Measurements from ENCODE around the gene CDKN2B-AS1. TPM values are rescaled to one million over a fixed set of nuclear protein-coding genes. Genes with fewer than 3 reads are reported as not detected.

Gene CDKN2B-AS1
- total and polyA plus RNA-seq, 2 experiments from 2014 or later, result 0.61 to 4.1 TPM

DNA sequence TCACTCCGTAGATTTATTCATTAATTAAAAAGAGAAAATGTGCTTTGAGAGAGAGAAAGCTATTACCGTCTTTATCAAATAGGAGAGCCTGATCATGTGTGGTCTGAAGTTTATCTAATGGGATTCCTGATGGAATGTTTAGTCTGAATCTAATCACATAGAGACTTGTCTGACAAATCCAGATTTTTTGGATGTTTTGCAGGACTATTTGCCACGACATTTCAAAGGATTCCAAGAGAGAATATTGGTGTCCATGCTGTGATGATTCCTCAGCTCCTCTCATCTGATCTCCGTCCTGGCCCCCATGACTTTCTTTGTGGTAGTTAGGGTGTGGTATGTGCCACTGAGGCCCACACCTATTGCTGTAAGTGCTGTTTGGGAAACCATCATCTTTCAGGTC, 34.6 kb downstream of the CDKN2B-AS1 start:
- H2AFZ ChIP-seq, result no peak overlapping the region
- H3K27me3 ChIP-seq (replicated peaks; ENCODE audit: insufficient read depth), result no peaks in the 10 kb centered on the region
- no peaks in the 10 kb centered on the region for H3K9me3 ChIP-seq (ENCODE audit: low read depth)
- H3F3A ChIP-seq (ENCODE audit: insufficient read depth), result peaks cover 16% of the 10 kb centered on the region
- in situ Hi-C loops (cut with MboI), result loop anchor here (10.0 kb wide), 1 partner anchor 206 kb away; no protein-coding TSS in a partner anchor
- no peak overlapping the region for H3K4me3 ChIP-seq
- peaks cover 13% of the 10 kb centered on the region for H3K4me1 ChIP-seq (ENCODE audit: insufficient read depth)
- TF ChIP-seq EZH2 (IDR thresholded peaks at IDR 0.05; ENCODE audit: insufficient read depth, poor library complexity, severe bottlenecking) (no peak), EZH2phosphoT487 (IDR thresholded peaks at IDR 0.05; ENCODE audit: insufficient read depth, low read depth) (no peak)
- DNase-seq, result no peak
- H3K9ac ChIP-seq, result no peak overlapping the region
- no peaks in the 10 kb centered on the region for H3K36me3 ChIP-seq (ENCODE audit: low read depth)
- H3K9me2 ChIP-seq (ENCODE audit: insufficient read depth), result no peaks in the 10 kb centered on the region
- no peak overlapping the region for H3K27ac ChIP-seq
- H3K79me2 ChIP-seq (ENCODE audit: insufficient read depth), result no peaks in the 10 kb centered on the region
- H4K20me1 ChIP-seq (ENCODE audit: insufficient read depth), result no peaks in the 10 kb centered on the region
- 76% methylated on average over 4 of the region's 4 CpGs for WGBS, 2 experiments (ENCODE audit: low coverage in 1 of 2, low lambda C conversion rate in 2 of 2, missing lambda C conversion rate in 2 of 2)
- H3K4me2 ChIP-seq (ENCODE audit: unreplicated experiment), result no peak overlapping the region

DNA sequence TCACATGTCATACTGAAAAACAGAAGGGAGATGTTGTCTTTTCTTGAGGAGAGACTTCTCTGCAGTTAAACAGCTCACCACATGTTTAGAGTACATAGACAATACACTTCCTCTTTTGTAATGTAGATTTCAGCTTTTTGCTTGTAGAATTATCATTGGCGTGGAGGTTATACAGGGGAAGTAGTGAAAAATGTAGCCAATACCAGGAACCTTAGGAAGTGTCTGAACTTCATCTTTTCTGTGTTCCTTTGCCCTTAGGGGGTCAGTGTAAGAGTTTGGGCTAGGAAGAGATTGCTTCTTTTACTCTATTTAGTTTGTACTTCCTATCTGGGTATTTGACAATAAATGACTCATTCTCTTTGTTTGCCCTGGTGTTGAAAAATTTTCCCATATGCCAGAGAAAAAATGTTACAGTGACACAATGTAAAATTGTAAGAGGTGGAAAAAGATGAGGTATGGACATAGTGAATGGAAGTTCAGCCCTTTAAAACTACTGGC, 35.6 kb downstream of the CDKN2B-AS1 start:
- H4K20me1 ChIP-seq (ENCODE audit: insufficient read depth), result no peaks in the 10 kb centered on the region
- peaks cover 13% of the 10 kb centered on the region for H3K4me1 ChIP-seq (ENCODE audit: insufficient read depth)
- peaks cover 16% of the 10 kb centered on the region for H3F3A ChIP-seq (ENCODE audit: insufficient read depth)
- no peaks in the 10 kb centered on the region for H3K9me3 ChIP-seq (ENCODE audit: low read depth)
- TF ChIP-seq EZH2 (IDR thresholded peaks at IDR 0.05; ENCODE audit: insufficient read depth, poor library complexity, severe bottlenecking) (no peak), EZH2phosphoT487 (IDR thresholded peaks at IDR 0.05; ENCODE audit: insufficient read depth, low read depth) (no peak)
- in situ Hi-C loops (cut with MboI), result no loop called here
- H3K79me2 ChIP-seq (ENCODE audit: insufficient read depth), result no peaks in the 10 kb centered on the region
- H3K27ac ChIP-seq, result peak overlapping the region; percentile 77
- WGBS, 2 experiments (ENCODE audit: low coverage in 1 of 2, low lambda C conversion rate in 2 of 2, missing lambda C conversion rate in 2 of 2), result 39 to 42% methylated on average over 1 of the region's 1 CpG
- 0 out of 2 replicates have a peak overlapping the region, but pooled peaks have one; percentile 12 for H3K4me3 ChIP-seq
- peak overlapping the region; percentile 42 for H3K4me2 ChIP-seq (ENCODE audit: unreplicated experiment)
- peak; percentile 84 for DNase-seq
- peak overlapping the region; percentile 73 for H2AFZ ChIP-seq
- H3K9ac ChIP-seq, result peak overlapping the region; percentile 41
- H3K27me3 ChIP-seq (replicated peaks; ENCODE audit: insufficient read depth), result no peaks in the 10 kb centered on the region
- H3K9me2 ChIP-seq (ENCODE audit: insufficient read depth), result no peaks in the 10 kb centered on the region
- no peaks in the 10 kb centered on the region for H3K36me3 ChIP-seq (ENCODE audit: low read depth)

- in situ Hi-C loops (cut with MboI), result no loop called here
- no peak overlapping the region for H2AFZ ChIP-seq
- TF ChIP-seq EZH2phosphoT487 (IDR thresholded peaks at IDR 0.05; ENCODE audit: insufficient read depth, low read depth) (no peak), EZH2 (IDR thresholded peaks at IDR 0.05; ENCODE audit: insufficient read depth, poor library complexity, severe bottlenecking) (no peak)
- no peak overlapping the region for H3K9ac ChIP-seq
- no peaks in the 10 kb centered on the region for H3K79me2 ChIP-seq (ENCODE audit: insufficient read depth)
- no peak overlapping the region for H3K4me3 ChIP-seq
- no peaks in the 10 kb centered on the region for H3K27me3 ChIP-seq (replicated peaks; ENCODE audit: insufficient read depth)
- peaks cover 16% of the 10 kb centered on the region for H3F3A ChIP-seq (ENCODE audit: insufficient read depth)
- H3K4me1 ChIP-seq (ENCODE audit: insufficient read depth), result peaks cover 21% of the 10 kb centered on the region
- no peak overlapping the region for H3K27ac ChIP-seq
- H4K20me1 ChIP-seq (ENCODE audit: insufficient read depth), result no peaks in the 10 kb centered on the region
- H3K4me2 ChIP-seq (ENCODE audit: unreplicated experiment), result no peak overlapping the region
- H3K9me3 ChIP-seq (ENCODE audit: low read depth), result no peaks in the 10 kb centered on the region
- 93 to 100% methylated on average over 4 of the region's 4 CpGs for WGBS, 2 experiments (ENCODE audit: low coverage in 1 of 2, low lambda C conversion rate in 2 of 2, missing lambda C conversion rate in 2 of 2)
- peak; percentile 26 for DNase-seq
- H3K9me2 ChIP-seq (ENCODE audit: insufficient read depth), result no peaks in the 10 kb centered on the region
- H3K36me3 ChIP-seq (ENCODE audit: low read depth), result no peaks in the 10 kb centered on the region
These were observed 37.2 kb downstream of the CDKN2B-AS1 start for GRCh38 chr9:22031655-22032411.

DNA sequence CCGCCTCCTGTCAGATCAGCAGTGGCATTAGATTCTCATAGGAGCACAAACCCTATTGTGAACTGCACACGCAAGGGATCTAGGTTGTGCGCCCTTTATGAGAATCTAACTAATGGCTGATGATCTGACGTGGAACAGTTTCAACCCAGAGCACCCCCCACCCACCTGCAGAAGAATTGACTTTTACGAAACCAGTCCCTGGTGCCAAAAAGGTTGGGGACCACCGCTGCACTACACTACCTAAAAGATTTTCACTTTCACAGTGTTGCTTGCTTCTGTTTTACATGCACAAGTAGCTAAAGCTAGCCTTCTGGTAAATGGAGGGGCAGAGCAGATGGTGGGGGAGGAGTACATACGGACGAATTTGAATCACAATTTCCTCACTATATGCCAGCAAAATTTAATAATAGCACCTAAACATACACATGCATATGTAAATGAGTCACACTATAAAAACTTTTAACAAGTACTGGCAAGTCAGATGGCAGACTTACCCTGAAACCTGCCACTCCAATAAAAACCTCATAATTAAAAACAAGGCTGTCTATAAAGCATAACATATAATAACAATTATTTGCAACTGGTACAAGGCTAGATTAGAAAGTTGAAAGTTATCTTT, 38.5 kb downstream of the CDKN2B-AS1 start:
- no peaks in the 10 kb centered on the region for H4K20me1 ChIP-seq (ENCODE audit: insufficient read depth)
- no peak overlapping the region for H3K4me3 ChIP-seq
- in situ Hi-C loops (cut with MboI), result no loop called here

More for the DNA sequence above, 38.5 kb downstream of the CDKN2B-AS1 start:
- H3K27me3 ChIP-seq (replicated peaks; ENCODE audit: insufficient read depth), result no peaks in the 10 kb centered on the region
- H3K4me1 ChIP-seq (ENCODE audit: insufficient read depth), result peaks cover 32% of the 10 kb centered on the region
- 73 to 80% methylated on average over 8 of the region's 8 CpGs for WGBS, 2 experiments (ENCODE audit: low coverage in 1 of 2, low lambda C conversion rate in 2 of 2, missing lambda C conversion rate in 2 of 2)
- H3K4me2 ChIP-seq (ENCODE audit: unreplicated experiment), result no peak overlapping the region
- H3K79me2 ChIP-seq (ENCODE audit: insufficient read depth), result no peaks in the 10 kb centered on the region
- H3K27ac ChIP-seq, result no peak overlapping the region
- no peak overlapping the region for H2AFZ ChIP-seq
- peaks cover 16% of the 10 kb centered on the region for H3F3A ChIP-seq (ENCODE audit: insufficient read depth)
- no peaks in the 10 kb centered on the region for H3K9me3 ChIP-seq (ENCODE audit: low read depth)
- no peak overlapping the region for H3K9ac ChIP-seq
- H3K9me2 ChIP-seq (ENCODE audit: insufficient read depth), result no peaks in the 10 kb centered on the region
- TF ChIP-seq EZH2 (IDR thresholded peaks at IDR 0.05; ENCODE audit: insufficient read depth, poor library complexity, severe bottlenecking), result no peak
- TF ChIP-seq EZH2phosphoT487 (IDR thresholded peaks at IDR 0.05; ENCODE audit: insufficient read depth, low read depth), result no peak
- no peaks in the 10 kb centered on the region for H3K36me3 ChIP-seq (ENCODE audit: low read depth)
- DNase-seq, result no peak

All from GM23248 (cell line).